Tibial nerve (tissue), 4 donors: Measurements from ENCODE around the gene EP300.

ENCODE experiments used
- CTCF ChIP-seq, 5 experiments: fragments of 200-600 bp in 3 of 5; fragments of 450-650 bp in 2 of 5; sonication (generic) in 3 of 5; IDR thresholded peaks; one replicate each; pipeline ENCODE4 v1.5.1; 2016 to 2019; ENCODE audit warnings: antibody characterized with exemption in 5 of 5, mild to moderate bottlenecking in 3 of 5, moderate library complexity in 2 of 5
- EP300 ChIP-seq, 2 donors: sonication (generic); formaldehyde crosslinking; IDR thresholded peaks; one replicate each; pipeline ENCODE4 v1.6.1; 2017; ENCODE audit warnings: antibody characterized with exemption in 2 of 2, mild to moderate bottlenecking in 1 of 2

GRCh38 chr22:41132550-41132949 is 40.2 kb downstream of the EP300 start:
- TF ChIP-seq CTCF (IDR thresholded peaks at IDR 0.05) (no peak), EP300 (IDR thresholded peaks at IDR 0.05) (no peak)
